ENCODE measurements around the gene FIP1L1. TPM values are rescaled to one million over a fixed set of nuclear protein-coding genes. Genes with fewer than 3 reads are reported as not detected.

The FIP1L1 gene
- total and polyA plus RNA-seq, 9 of the 15 experiments (the other 6 are each of a cell fraction or from before 2014, with no cell fraction given), result 34.6 to 137 (median 72.0) TPM

- 0 out of 2 replicates have a peak, but pooled peaks have one; percentile 55 for TF ChIP-seq RERE (CRISPR knock-in tag; IDR thresholded peaks at IDR 0.05; ENCODE audit: borderline replicate concordance)
- TF ChIP-seq ZFX (CRISPR knock-in tag; IDR thresholded peaks at IDR 0.05), result peak; percentile 96
- TF ChIP-seq, protein P1, sequence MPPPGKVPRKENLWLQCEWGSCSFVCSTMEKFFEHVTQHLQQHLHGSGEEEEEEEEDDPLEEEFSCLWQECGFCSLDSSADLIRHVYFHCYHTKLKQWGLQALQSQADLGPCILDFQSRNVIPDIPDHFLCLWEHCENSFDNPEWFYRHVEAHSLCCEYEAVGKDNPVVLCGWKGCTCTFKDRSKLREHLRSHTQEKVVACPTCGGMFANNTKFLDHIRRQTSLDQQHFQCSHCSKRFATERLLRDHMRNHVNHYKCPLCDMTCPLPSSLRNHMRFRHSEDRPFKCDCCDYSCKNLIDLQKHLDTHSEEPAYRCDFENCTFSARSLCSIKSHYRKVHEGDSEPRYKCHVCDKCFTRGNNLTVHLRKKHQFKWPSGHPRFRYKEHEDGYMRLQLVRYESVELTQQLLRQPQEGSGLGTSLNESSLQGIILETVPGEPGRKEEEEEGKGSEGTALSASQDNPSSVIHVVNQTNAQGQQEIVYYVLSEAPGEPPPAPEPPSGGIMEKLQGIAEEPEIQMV (tag; conservative IDR thresholded peaks at IDR 0.05; ENCODE audit: low read depth), result no peak
- TF ChIP-seq, protein P2, sequence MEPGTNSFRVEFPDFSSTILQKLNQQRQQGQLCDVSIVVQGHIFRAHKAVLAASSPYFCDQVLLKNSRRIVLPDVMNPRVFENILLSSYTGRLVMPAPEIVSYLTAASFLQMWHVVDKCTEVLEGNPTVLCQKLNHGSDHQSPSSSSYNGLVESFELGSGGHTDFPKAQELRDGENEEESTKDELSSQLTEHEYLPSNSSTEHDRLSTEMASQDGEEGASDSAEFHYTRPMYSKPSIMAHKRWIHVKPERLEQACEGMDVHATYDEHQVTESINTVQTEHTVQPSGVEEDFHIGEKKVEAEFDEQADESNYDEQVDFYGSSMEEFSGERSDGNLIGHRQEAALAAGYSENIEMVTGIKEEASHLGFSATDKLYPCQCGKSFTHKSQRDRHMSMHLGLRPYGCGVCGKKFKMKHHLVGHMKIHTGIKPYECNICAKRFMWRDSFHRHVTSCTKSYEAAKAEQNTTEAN (CRISPR knock-in tag; IDR thresholded peaks at IDR 0.05), result no peak
- no peak for TF ChIP-seq ADNP (tag; IDR thresholded peaks at IDR 0.05)
- TF ChIP-seq TAF9B (IDR thresholded peaks at IDR 0.05; ENCODE audit: partially characterized antibody), result peak; percentile 71
- 0 out of 2 replicates have a peak, but pooled peaks have one; percentile 27 for TF ChIP-seq GTF2F1 (IDR thresholded peaks at IDR 0.05; ENCODE audit: low read depth, low read length)
- no peak for TF ChIP-seq E2F1 (CRISPR knock-in tag; IDR thresholded peaks at IDR 0.05)
- TF ChIP-seq MAFK (IDR thresholded peaks at IDR 0.05; ENCODE audit: low read length), result no peak
Measured at GRCh38 chr4:53377319-53378170, at the start of gene FIP1L1 (continued).

Data from K562 (cell line).